GM21528 (cell line): ENCODE results near the gene MRS2.

ENCODE experiments used
- ATAC-seq: cut with Tn5 transposase; IDR thresholded peaks from one replicate; pipeline ENCODE4 v1.9.1; 2021; ENCODE audit warnings: mild to moderate bottlenecking, moderate library complexity; ENCODE audit not compliant: unreplicated experiment, low FRiP score

Gene MRS2

DNA sequence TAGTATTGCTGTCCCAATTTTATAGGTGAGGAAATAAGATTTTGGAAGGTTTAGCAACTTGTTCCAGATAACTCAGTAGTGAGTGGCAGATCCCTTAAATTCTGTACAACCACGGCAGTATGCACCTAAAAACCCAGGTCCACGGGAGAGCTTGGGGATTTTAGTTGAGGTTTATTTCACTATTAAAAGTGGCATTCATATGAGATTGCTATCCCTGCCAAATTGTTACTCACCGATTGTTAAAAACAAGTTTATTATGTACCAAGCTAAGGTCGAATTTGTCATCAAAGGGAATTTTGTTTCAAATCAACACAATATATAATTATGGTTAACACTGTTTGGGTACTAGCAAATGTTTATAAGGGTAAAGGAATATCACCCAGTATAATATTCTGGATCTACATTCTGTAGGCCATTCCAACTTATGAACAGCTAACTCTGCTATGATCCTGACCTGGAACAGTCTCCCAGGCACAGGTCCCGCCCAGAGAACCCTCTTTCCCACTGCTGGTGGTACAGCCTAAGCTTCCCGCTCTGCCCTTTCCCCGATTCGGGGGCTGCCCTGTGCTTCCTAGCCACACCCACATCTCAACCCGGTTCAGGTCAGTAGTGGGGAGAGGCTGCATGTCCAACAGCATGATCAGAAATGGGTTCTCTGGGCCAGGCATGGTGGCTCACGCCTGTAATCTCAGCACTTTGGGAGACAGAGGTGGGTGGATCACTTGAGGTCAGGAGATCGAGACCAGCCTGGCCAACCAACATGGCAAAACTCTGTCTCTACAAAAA lies 61.7 kb downstream of the MRS2 start:
- ATAC-seq, result no peak

DNA sequence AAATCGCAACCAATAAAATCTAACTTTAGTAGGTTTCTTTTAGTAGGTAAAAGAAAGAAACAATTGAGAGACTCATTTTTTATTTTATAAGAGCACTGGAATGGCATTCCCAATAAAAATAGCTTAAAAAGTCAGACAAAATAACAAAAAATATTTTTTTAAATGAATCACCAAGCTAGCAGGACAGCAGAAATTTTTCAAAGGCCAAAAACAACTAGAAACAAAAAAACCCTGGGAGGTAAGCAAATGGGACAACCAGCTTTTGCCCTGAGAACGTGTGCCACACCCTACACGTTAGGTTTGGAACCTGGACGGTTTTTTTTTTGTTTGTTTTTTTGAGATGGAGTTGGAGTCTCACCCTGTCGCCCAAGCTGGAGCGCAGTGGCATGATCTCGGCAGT lies 67.1 kb downstream of the MRS2 start:
- no peak for ATAC-seq

DNA sequence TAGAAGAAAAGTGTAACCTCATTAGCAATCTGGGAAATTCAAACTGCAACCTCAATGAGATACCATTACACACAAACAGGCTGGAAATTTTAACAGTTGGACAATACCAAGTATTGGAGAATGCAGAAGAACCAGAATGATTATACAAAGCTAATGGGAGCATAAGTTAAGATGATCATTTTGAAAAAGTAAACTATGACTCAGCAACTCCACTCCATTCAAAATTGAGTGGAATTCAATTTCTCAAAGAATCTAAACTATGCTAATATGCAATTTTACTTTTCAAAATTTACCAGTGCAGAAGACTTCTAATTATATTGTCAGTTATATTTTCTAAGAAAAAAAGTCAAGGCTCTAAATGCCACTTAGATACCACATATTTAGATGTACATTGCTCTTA lies 69.4 kb downstream of the MRS2 start:
- ATAC-seq, result no peak
